HCT116 (cell line): ENCODE data around the gene PACRG. TPM values are rescaled to one million over a fixed set of nuclear protein-coding genes. Genes with fewer than 3 reads are reported as not detected.

ENCODE experiments used
- ATAC-seq: fragments of 200-7000 bp; cut with Tn5 transposase; 2 replicates; pipeline ENCODE4 v1.9.1; 2020; ENCODE audit warnings: mild to moderate bottlenecking, moderate library complexity
- BruUV-seq: library from RNA; stranded (reverse); fragments of 400-500 nt; replicated peaks from 2 replicates; lab custom pipeline; 2021; lab: Mats Ljungman, UMichigan
- CTCF ChIA-PET: fragments of 300-600 bp; sonication (Branson Sonifier 250); formaldehyde crosslinking; loops from one replicate; lab custom pipeline; 2021; ENCODE audit warnings: antibody characterized with exemption; lab: Charles Lee
- POLR2A ChIA-PET: fragments of 300-600, 350-600 bp; sonication (Branson Sonifier 250); formaldehyde crosslinking; loops from one replicate; lab custom pipeline; 2021; ENCODE audit warnings: antibody characterized with exemption; lab: Charles Lee
- RAD21 ChIA-PET, 2 experiments: fragments of 300-600 bp; sonication (Branson Sonifier 250); formaldehyde crosslinking; loops; one replicate each; lab custom pipeline; 2023; ENCODE audit warnings: low total read pairs in 2 of 2; ENCODE audit not compliant: uncharacterized antibody in 2 of 2, unreplicated experiment in 2 of 2, low non-redundant PET in 1 of 2; lab: Charles Lee
- DNase-seq: peaks from one replicate; pipeline ENCODE4 v3.0.0-alpha.2; 2010; ENCODE audit warnings: low read depth, low spot score
- H2AFZ ChIP-seq: fragments of 200-600 bp; shearing (Covaris generic), sonication (generic); 2 replicates; pipeline ENCODE4 v1.6.1; 2017; ENCODE audit warnings: low read depth, mixed run types, mixed read lengths, antibody characterized with exemption, low read length; ENCODE audit not compliant: poor library complexity, severe bottlenecking
- H3K27ac ChIP-seq: 2 replicates; pipeline ENCODE4 v1.5.1; 2012; ENCODE audit warnings: low read depth, low read length
- H3K27me3 ChIP-seq: fragments of 200-600 bp; sonication (generic); 2 replicates; pipeline ENCODE4 v1.6.1; 2016; ENCODE audit warnings: mixed run types, low read length, mixed read lengths; ENCODE audit not compliant: insufficient read depth
- H3K36me3 ChIP-seq, 2 experiments: fragments of 200-500 bp in 1 of 2; fragments of 200-600 bp in 1 of 2; sonication (Bioruptor generic) in 1 of 2; sonication (generic) in 1 of 2; 2 replicates each; pipeline versions ENCODE4 v1.5.1 to v1.6.1; 2014 to 2016; ENCODE audit warnings: low read length in 2 of 2, inconsistent platforms in 1 of 2, mixed read lengths in 1 of 2, mixed run types in 1 of 2; ENCODE audit not compliant: insufficient read depth in 2 of 2, control insufficient read depth in 1 of 2
- H3K4me1 ChIP-seq, 2 experiments: fragments of 200-600 bp in 1 of 2; sonication (generic) in 1 of 2; 2 replicates each; pipeline versions ENCODE4 v1.5.1 to v1.6.1; 2012 to 2017; ENCODE audit warnings: low read length in 2 of 2, inconsistent platforms in 1 of 2, mild to moderate bottlenecking in 1 of 2, mixed read lengths in 1 of 2, mixed run types in 1 of 2, moderate library complexity in 1 of 2; ENCODE audit not compliant: insufficient read depth in 2 of 2, control insufficient read depth in 1 of 2
- H3K4me2 ChIP-seq: fragments of 200-600 bp; sonication (generic); 2 replicates; pipeline ENCODE4 v1.6.1; 2017; ENCODE audit warnings: mixed run types, low read length, mixed read lengths
- H3K4me3 ChIP-seq, 2 experiments: fragments of 200-600 bp in 1 of 2; sonication (generic) in 1 of 2; replicated peaks in 1 of 2; 2 replicates each; pipeline ENCODE4 v1.5.1; 2011 to 2016; ENCODE audit warnings: low read length in 2 of 2, control low read depth in 1 of 2, low read depth in 1 of 2, mild to moderate bottlenecking in 1 of 2, mixed read lengths in 1 of 2, mixed run types in 1 of 2
- H3K79me2 ChIP-seq: fragments of 200-600 bp; sonication (generic); 2 replicates; pipeline ENCODE4 v1.6.1; 2017; ENCODE audit warnings: mild to moderate bottlenecking, mixed run types, low read length, moderate library complexity, mixed read lengths; ENCODE audit not compliant: insufficient read depth
- H3K9ac ChIP-seq: fragments of 200-600 bp; sonication (generic); 2 replicates; pipeline ENCODE4 v1.6.1; 2016; ENCODE audit warnings: low read length, mixed read lengths
- H3K9me2 ChIP-seq: fragments of 200-600 bp; sonication (generic), shearing (Covaris generic); 2 replicates; pipeline ENCODE4 v1.6.1; 2017; ENCODE audit warnings: mixed run types, mild to moderate bottlenecking, moderate library complexity; ENCODE audit not compliant: insufficient read depth
- H3K9me3 ChIP-seq, 2 experiments: fragments of 200-500 bp in 1 of 2; fragments of 200-600 bp in 1 of 2; sonication (Bioruptor generic) in 1 of 2; sonication (generic) in 1 of 2; 2 replicates each; pipeline ENCODE4 v1.6.1; 2014 to 2017; ENCODE audit warnings: low read length in 2 of 2, mixed read lengths in 2 of 2, inconsistent platforms in 1 of 2, low read depth in 1 of 2, mild to moderate bottlenecking in 1 of 2, mixed run types in 1 of 2, moderate library complexity in 1 of 2; ENCODE audit not compliant: control insufficient read depth in 1 of 2, insufficient read depth in 1 of 2
- H4K20me1 ChIP-seq: fragments of 200-600 bp; sonication (generic), shearing (Covaris generic); 2 replicates; pipeline ENCODE4 v1.6.1; 2017; ENCODE audit warnings: mixed run types, mild to moderate bottlenecking, moderate library complexity; ENCODE audit not compliant: insufficient read depth
- ATF3 ChIP-seq: IDR thresholded peaks from 2 replicates; pipeline ENCODE4 v1.6.1; 2012
- CBX3 ChIP-seq: IDR thresholded peaks from 2 replicates; pipeline ENCODE4 v1.6.1; 2012; ENCODE audit warnings: low read depth
- CTCF ChIP-seq, 3 experiments: fragments of 200-600 bp in 1 of 3; sonication (generic) in 1 of 3; IDR thresholded peaks in 2 of 3; conservative IDR thresholded peaks in 1 of 3; 2 replicates each; pipeline ENCODE4 v1.5.1; 2012 to 2017; ENCODE audit warnings: low read depth in 2 of 3, low read length in 2 of 3, antibody characterized with exemption in 1 of 3, borderline replicate concordance in 1 of 3, control low read depth in 1 of 3, mild to moderate bottlenecking in 1 of 3, mixed read lengths in 1 of 3, mixed run types in 1 of 3, moderate library complexity in 1 of 3; ENCODE audit not compliant: insufficient read depth in 1 of 3
- EGR1 ChIP-seq: IDR thresholded peaks from 2 replicates; pipeline ENCODE4 v1.6.1; 2012; ENCODE audit warnings: low read depth
- ELF1 ChIP-seq: IDR thresholded peaks from 2 replicates; pipeline ENCODE4 v1.6.1; 2012; ENCODE audit warnings: low read depth, borderline replicate concordance
- EZH2phosphoT487 ChIP-seq: fragments of 200-600 bp; IDR thresholded peaks from 2 replicates; pipeline ENCODE4 v1.6.1; 2018; ENCODE audit warnings: antibody characterized with exemption, borderline replicate concordance
- FOSL1 ChIP-seq: IDR thresholded peaks from 2 replicates; pipeline ENCODE4 v1.6.1; 2012; ENCODE audit warnings: low read depth
- ZNF274 ChIP-seq: fragments of 200-500 bp; sonication (Bioruptor generic); IDR thresholded peaks from 2 replicates; pipeline ENCODE4 v1.6.1; 2014; ENCODE audit warnings: mild to moderate bottlenecking, low read depth, low read length, inconsistent platforms
- intact Hi-C: fragments of 100-400 bp; cut with micrococcal nuclease; formaldehyde crosslinking; loops from 2 replicates; pipeline ENCODE4 v1.10.0; 2022
- total RNA-seq: library from RNA; stranded (reverse); gene quantifications from one replicate; pipeline ENCODE4 v1.2.1, GENCODE V29; 2021; ENCODE audit not compliant: unreplicated experiment

Gene PACRG
- total RNA-seq, 1 experiment from 2014 or later, result 0.71 TPM

- 0 out of 4 replicates have a peak, but pooled peaks cover 0 to 3% of the 10 kb centered on the region in 2 experiments for H3K9me3 ChIP-seq
- no peaks in the 10 kb centered on the region for H4K20me1 ChIP-seq
- H3K4me1 ChIP-seq, result no peaks in the 10 kb centered on the region
- H3K9me2 ChIP-seq, result no peaks in the 10 kb centered on the region
- H2AFZ ChIP-seq, result no peak overlapping the region
- ATAC-seq, result no peak
- no peak overlapping the region for H3K27ac ChIP-seq
- ChIA-PET CTCF (no interaction called here), RAD21 (no interaction called here), POLR2A (no interaction called here)
- no peaks in the 10 kb centered on the region for H3K79me2 ChIP-seq
- no peak overlapping the region for H3K4me2 ChIP-seq
- no peak for DNase-seq
- H3K27me3 ChIP-seq, result no peaks in the 10 kb centered on the region
- no peak for TF ChIP-seq CTCF (IDR thresholded peaks at IDR 0.05 in 2 of 3, conservative IDR thresholded peaks at IDR 0.05 in 1 of 3; ENCODE audit: borderline replicate concordance in 1 of 3, insufficient read depth in 1 of 3, low read depth in 2 of 3, low read length in 2 of 3)
- no peak for TF ChIP-seq ZNF274
- no peak for TF ChIP-seq FOSL1
- TF ChIP-seq EGR1, result no peak
- no peak for TF ChIP-seq CBX3
- BruUV-seq, result no TSS peak
- H3K9ac ChIP-seq, result no peak overlapping the region
- no peaks in the 10 kb centered on the region for H3K36me3 ChIP-seq
- H3K4me3 ChIP-seq, result no peak overlapping the region
- intact Hi-C loops, result no loop called here
Measured at GRCh38 chr6:163206196-163206595, 478.4 kb downstream of the PACRG start.

- Histone ChIP-seq H3K9me2 (no peaks in the 10 kb centered on the region), H3K4me3 (no peak overlapping the region), H3K9me3 (0 out of 4 replicates have a peak, but pooled peaks cover 0 to 3% of the 10 kb centered on the region in 2 experiments), H3K27me3 (no peaks in the 10 kb centered on the region), H3K4me2 (no peak overlapping the region), H3K9ac (no peak overlapping the region), H2AFZ (no peak overlapping the region), H3K79me2 (no peaks in the 10 kb centered on the region), H3K4me1 (no peaks in the 10 kb centered on the region), H4K20me1 (no peaks in the 10 kb centered on the region), H3K27ac (no peak overlapping the region), H3K36me3 (no peaks in the 10 kb centered on the region)
- RAD21 ChIA-PET, result no interaction called here
- intact Hi-C loops, result no loop called here
- TF ChIP-seq ATF3 (no peak), ELF1 (no peak), EZH2phosphoT487 (no peak)
- POLR2A ChIA-PET, result no interaction called here
- BruUV-seq, result no TSS peak
- ATAC-seq (no peak), DNase-seq (no peak)
- CTCF ChIA-PET, result no interaction called here
Measured at GRCh38 chr6:163207431-163208383, 479.9 kb downstream of the PACRG start.
